Measurements from ENCODE around the gene FETUB. TPM values are rescaled to one million over a fixed set of nuclear protein-coding genes. Genes with fewer than 3 reads are reported as not detected.
"Not testable (repeated sequence)": the region's sequence is repeated elsewhere in the genome, so short reads cannot be mapped to it uniquely, and the experiment has no call there.

The FETUB gene
- total RNA-seq, 3 donors from 2014 or later (not counting 1 experiment from before 2014, with no cell fraction given), result not detected

DNA sequence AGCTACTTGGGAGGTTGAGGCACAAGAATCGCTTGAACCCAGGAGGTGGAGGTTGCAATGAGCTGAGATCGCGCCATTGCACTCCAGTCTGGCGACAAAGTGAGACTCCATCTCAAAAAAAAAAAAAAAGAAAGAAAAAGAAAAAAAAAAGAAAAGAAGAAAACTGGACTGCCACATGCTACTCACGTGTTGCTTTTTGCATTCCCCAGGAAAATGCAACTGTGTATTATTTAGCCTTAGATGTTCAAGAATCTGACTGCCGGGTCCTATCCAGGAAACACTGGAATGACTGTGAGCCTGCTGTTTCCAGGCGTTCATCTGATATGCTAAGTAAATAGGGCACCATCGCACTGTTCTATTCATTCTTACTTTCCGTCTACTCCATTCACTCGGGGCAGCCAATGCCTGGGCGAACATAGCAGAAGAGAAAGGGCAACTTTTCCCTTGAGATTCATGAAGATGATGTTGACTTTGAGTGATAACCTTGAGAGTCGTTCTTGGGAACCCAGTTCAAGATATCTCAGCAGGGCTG is 47.0 kb downstream of the FETUB start:
- Mint-ChIP-seq H3K27me3 (ENCODE audit: low read depth in 2 of 2) (peaks cover 39 to 47% of the 10 kb centered on the region in 2 donors), H3K4me1 (peaks cover 41 to 54% of the 10 kb centered on the region in 2 donors), H3K9me3 (peaks cover 2 to 8% of the 10 kb centered on the region in 2 donors), H3K4me3 (no peak overlapping the region), H3K27ac (no peak overlapping the region), H3K36me3 (peaks cover 8% of the 10 kb centered on the region)
- DNase-seq, result no peak
- H3K27ac ChIP-seq (ENCODE audit: low read length), result no peak overlapping the region
- ATAC-seq, result no peak
- intact Hi-C loops (cut with micrococcal nuclease), result no loop called here
- peaks cover 2% of the 10 kb centered on the region for H3K27me3 ChIP-seq (ENCODE audit: control insufficient read depth, insufficient read depth, low read length)
- no peak overlapping the region for H3K4me3 ChIP-seq (ENCODE audit: low read length)
- H3K36me3 ChIP-seq (ENCODE audit: control insufficient read depth, insufficient read depth, low read length), result no peaks in the 10 kb centered on the region
- H3K4me1 ChIP-seq (ENCODE audit: control insufficient read depth, insufficient read depth, low read length), result peaks cover 33% of the 10 kb centered on the region
- WGBS (ENCODE audit: insufficient coverage), result 83% methylated on average over 12 of the region's 12 CpGs
- TF ChIP-seq, protein P1, sequence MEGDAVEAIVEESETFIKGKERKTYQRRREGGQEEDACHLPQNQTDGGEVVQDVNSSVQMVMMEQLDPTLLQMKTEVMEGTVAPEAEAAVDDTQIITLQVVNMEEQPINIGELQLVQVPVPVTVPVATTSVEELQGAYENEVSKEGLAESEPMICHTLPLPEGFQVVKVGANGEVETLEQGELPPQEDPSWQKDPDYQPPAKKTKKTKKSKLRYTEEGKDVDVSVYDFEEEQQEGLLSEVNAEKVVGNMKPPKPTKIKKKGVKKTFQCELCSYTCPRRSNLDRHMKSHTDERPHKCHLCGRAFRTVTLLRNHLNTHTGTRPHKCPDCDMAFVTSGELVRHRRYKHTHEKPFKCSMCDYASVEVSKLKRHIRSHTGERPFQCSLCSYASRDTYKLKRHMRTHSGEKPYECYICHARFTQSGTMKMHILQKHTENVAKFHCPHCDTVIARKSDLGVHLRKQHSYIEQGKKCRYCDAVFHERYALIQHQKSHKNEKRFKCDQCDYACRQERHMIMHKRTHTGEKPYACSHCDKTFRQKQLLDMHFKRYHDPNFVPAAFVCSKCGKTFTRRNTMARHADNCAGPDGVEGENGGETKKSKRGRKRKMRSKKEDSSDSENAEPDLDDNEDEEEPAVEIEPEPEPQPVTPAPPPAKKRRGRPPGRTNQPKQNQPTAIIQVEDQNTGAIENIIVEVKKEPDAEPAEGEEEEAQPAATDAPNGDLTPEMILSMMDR (IDR thresholded peaks at IDR 0.05), result no peak
- peaks cover 12% of the 10 kb centered on the region for H3K9me3 ChIP-seq (ENCODE audit: control insufficient read depth, insufficient read depth, low read length)

DNA sequence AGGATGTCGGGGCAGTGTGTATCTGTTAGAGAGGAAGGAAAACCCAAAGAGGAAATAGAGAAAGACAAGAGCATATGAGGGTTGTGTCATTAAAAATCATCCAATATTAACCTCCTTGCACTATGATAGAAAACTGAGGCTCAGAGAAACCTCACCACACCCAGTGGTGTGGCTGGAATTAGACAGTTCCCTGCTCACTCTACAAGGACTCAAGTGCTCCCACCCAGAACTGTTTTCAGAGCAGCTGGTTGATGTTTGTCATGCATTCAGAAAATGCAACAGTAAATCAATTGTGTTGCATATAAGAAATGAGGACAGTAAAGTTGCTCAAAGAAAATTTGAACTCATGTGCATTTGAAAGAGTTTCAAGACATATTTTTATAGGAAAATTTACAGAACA is 50.1 kb downstream of the FETUB start:
- H3K4me3 Mint-ChIP-seq; H3K36me3 ChIP-seq (ENCODE audit: control insufficient read depth, insufficient read depth, low read length); intact Hi-C loops (cut with micrococcal nuclease); H3K36me3 Mint-ChIP-seq; H3K9me3 Mint-ChIP-seq; H3K4me3 ChIP-seq (ENCODE audit: low read length); H3K9me3 ChIP-seq (ENCODE audit: control insufficient read depth, insufficient read depth, low read length); H3K27ac Mint-ChIP-seq; ATAC-seq; H3K27me3 ChIP-seq (ENCODE audit: control insufficient read depth, insufficient read depth, low read length); DNase-seq; H3K27ac ChIP-seq (ENCODE audit: low read length): not testable (repeated sequence)
- H3K27me3 Mint-ChIP-seq (ENCODE audit: low read depth in 2 of 2), result peaks cover 24 to 30% of the 10 kb centered on the region in 2 donors
- H3K4me1 Mint-ChIP-seq, result peaks cover 39 to 56% of the 10 kb centered on the region in 2 donors
- WGBS (ENCODE audit: insufficient coverage), result 83% methylated on average over 1 of the region's 1 CpG
- H3K4me1 ChIP-seq (ENCODE audit: control insufficient read depth, insufficient read depth, low read length), result peaks cover 27% of the 10 kb centered on the region

DNA sequence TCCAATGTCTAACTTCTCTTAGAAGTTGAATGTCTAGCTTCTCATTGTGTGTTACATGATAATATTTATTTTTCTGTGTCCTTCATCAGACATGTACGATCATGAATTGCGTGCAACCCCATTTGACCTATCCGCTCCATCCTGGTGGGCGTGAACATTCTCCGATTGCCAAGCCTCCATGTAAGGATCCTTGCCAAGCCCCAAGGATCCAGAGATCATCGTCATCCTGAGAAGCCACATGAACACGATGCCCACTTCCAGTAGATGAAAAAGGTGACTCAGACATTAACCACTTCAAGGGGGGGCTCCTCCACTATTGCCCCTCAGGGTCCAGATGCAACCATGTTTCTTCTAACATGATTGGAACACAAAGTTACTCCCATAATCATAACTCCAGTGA is 51.5 kb downstream of the FETUB start:
- DNase-seq (no peak), ATAC-seq (no peak)
- no peaks in the 10 kb centered on the region for H3K36me3 ChIP-seq (ENCODE audit: control insufficient read depth, insufficient read depth, low read length)
- Mint-ChIP-seq H3K36me3 (no peaks in the 10 kb centered on the region), H3K27ac (no peak overlapping the region), H3K27me3 (ENCODE audit: low read depth in 2 of 2) (peaks cover 14 to 25% of the 10 kb centered on the region in 2 donors), H3K4me1 (peaks cover 25 to 42% of the 10 kb centered on the region in 2 donors), H3K9me3 (no peaks in the 10 kb centered on the region), H3K4me3 (peak overlapping the region; percentile 28)
- WGBS (ENCODE audit: insufficient coverage), result 85% methylated on average over 7 of the region's 7 CpGs
- no peak overlapping the region for H3K27ac ChIP-seq (ENCODE audit: low read length)
- H3K4me3 ChIP-seq (ENCODE audit: low read length), result no peak overlapping the region
- peaks cover 7% of the 10 kb centered on the region for H3K27me3 ChIP-seq (ENCODE audit: control insufficient read depth, insufficient read depth, low read length)
- H3K9me3 ChIP-seq (ENCODE audit: control insufficient read depth, insufficient read depth, low read length), result no peaks in the 10 kb centered on the region
- intact Hi-C loops (cut with micrococcal nuclease), result no loop called here
- peaks cover 19% of the 10 kb centered on the region for H3K4me1 ChIP-seq (ENCODE audit: control insufficient read depth, insufficient read depth, low read length)
- TF ChIP-seq, protein P1 (IDR thresholded peaks at IDR 0.05), result no peak

DNA sequence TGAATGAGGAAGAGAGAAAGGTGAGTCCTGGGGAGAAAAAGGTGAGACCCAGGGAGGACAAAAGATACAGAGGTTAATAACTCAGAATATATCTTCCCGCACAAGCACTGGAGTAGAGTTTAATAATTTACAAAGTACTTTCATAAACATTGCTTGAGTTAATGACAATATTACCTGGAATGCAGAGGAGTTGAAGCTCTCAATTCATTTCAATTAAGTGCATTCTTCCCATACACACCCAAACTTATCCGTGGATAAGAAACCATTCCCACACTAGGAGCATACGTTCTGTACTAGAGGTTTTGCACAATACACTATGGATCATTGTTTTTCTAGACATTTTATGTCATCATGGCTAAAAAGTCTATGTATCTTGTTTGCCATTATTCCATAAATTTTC is 53.6 kb downstream of the FETUB start:
- Histone ChIP-seq H3K4me3 (ENCODE audit: low read length) (no peak overlapping the region), H3K4me1 (ENCODE audit: control insufficient read depth, insufficient read depth, low read length) (peaks cover 8% of the 10 kb centered on the region), H3K27me3 (ENCODE audit: control insufficient read depth, insufficient read depth, low read length) (peaks cover 7% of the 10 kb centered on the region), H3K9me3 (ENCODE audit: control insufficient read depth, insufficient read depth, low read length) (no peaks in the 10 kb centered on the region), H3K27ac (ENCODE audit: low read length) (no peak overlapping the region), H3K36me3 (ENCODE audit: control insufficient read depth, insufficient read depth, low read length) (no peaks in the 10 kb centered on the region)
- Mint-ChIP-seq H3K4me1 (peaks cover 13 to 26% of the 10 kb centered on the region in 2 donors), H3K9me3 (no peaks in the 10 kb centered on the region), H3K27me3 (ENCODE audit: low read depth in 2 of 2) (peaks cover 14 to 23% of the 10 kb centered on the region in 2 donors), H3K4me3 (no peak overlapping the region), H3K27ac (no peak overlapping the region), H3K36me3 (no peaks in the 10 kb centered on the region)
- WGBS (ENCODE audit: insufficient coverage), result 93% methylated on average over 2 of the region's 3 CpGs
- TF ChIP-seq, protein P1 (IDR thresholded peaks at IDR 0.05), result no peak
- ATAC-seq, result no peak
- no peak for DNase-seq
- intact Hi-C loops (cut with micrococcal nuclease), result no loop called here

All from natural killer cell (primary cell).